B cell (primary cell): ENCODE measurements around the gene MTCL1. TPM values are rescaled to one million over a fixed set of nuclear protein-coding genes. Genes with fewer than 3 reads are reported as not detected.

Experiments
- ATAC-seq: fragments of 200-7000 bp; cut with Tn5 transposase; one replicate; pipeline ENCODE4 v1.10.0; 2021; ENCODE audit warnings: low read depth, mild to moderate bottlenecking, moderate number of reproducible peaks, moderate library complexity
- CTCF ChIA-PET: fragments of 350-600 bp; sonication (Branson Sonifier 250); formaldehyde crosslinking; loops from one replicate; lab custom pipeline; 2021; ENCODE audit warnings: antibody characterized with exemption, inconsistent platforms; lab: Charles Lee
- POLR2A ChIA-PET: fragments of 350-600 bp; sonication (Branson Sonifier 250); formaldehyde crosslinking; loops from one replicate; lab custom pipeline; 2021; ENCODE audit warnings: antibody characterized with exemption; lab: Charles Lee
- DNase-seq: peaks from one replicate; pipeline ENCODE4 v3.0.0; 2013
- H2AFZ ChIP-seq: 2 replicates; pipeline ENCODE4 v1.6.1; 2012; ENCODE audit warnings: mild to moderate bottlenecking, low read depth, low read length; ENCODE audit not compliant: insufficient read depth, poor library complexity, severe bottlenecking
- H3K27ac ChIP-seq, 2 donors: 1 replicate in 1 of 2; 2 replicates in 1 of 2; pipeline ENCODE4 v1.5.1; 2012 to 2013; ENCODE audit warnings: low read length in 2 of 2, mild to moderate bottlenecking in 2 of 2, moderate library complexity in 1 of 2
- H3K27me3 ChIP-seq, 4 experiments: fragments of 200-600 bp in 1 of 4; sonication (generic) in 1 of 4; replicated peaks in 1 of 4; 1 replicate in 2 of 4; 2 replicates in 2 of 4; pipeline versions ENCODE4 v1.6.1 to v1.7.0; 2013 to 2016; ENCODE audit warnings: low read length in 3 of 4, mild to moderate bottlenecking in 2 of 4, mixed read lengths in 1 of 4, moderate library complexity in 1 of 4; ENCODE audit not compliant: insufficient read depth in 4 of 4, control insufficient read depth in 3 of 4; ENCODE audit errors: control extremely low read depth in 1 of 4
- H3K36me3 ChIP-seq, 2 experiments: replicated peaks in 1 of 2; 1 replicate in 1 of 2; 2 replicates in 1 of 2; pipeline versions ENCODE4 v1.6.1 to v1.7.1; 2013; ENCODE audit warnings: low read length in 1 of 2; ENCODE audit not compliant: insufficient read depth in 2 of 2, control insufficient read depth in 1 of 2; ENCODE audit errors: control extremely low read depth in 1 of 2, extremely low read depth in 1 of 2
- H3K4me1 ChIP-seq, 2 donors: fragments of 200-600 bp in 1 of 2; sonication (generic) in 1 of 2; 1 replicate in 1 of 2; 2 replicates in 1 of 2; pipeline versions ENCODE4 v1.5.1 to v1.6.1; 2013 to 2017; ENCODE audit warnings: low read length in 2 of 2; ENCODE audit not compliant: control insufficient read depth in 2 of 2, insufficient read depth in 2 of 2
- H3K4me2 ChIP-seq: replicated peaks from 2 replicates; pipeline ENCODE3; 2012; ENCODE audit warnings: mild to moderate bottlenecking, low read depth, low read length; ENCODE audit not compliant: poor library complexity, severe bottlenecking
- H3K4me3 ChIP-seq, 5 experiments: fragments of 200-600 bp in 1 of 5; sonication (generic) in 1 of 5; 1 replicate in 3 of 5; 2 replicates in 2 of 5; pipeline versions ENCODE4 v1.5.1 to v1.7.0; 2011 to 2016; ENCODE audit warnings: low read length in 4 of 5, mild to moderate bottlenecking in 4 of 5, low read depth in 2 of 5, control low read depth in 1 of 5, moderate library complexity in 1 of 5; ENCODE audit not compliant: insufficient read depth in 1 of 5; ENCODE audit errors: control extremely low read depth in 1 of 5, extremely low read depth in 1 of 5
- H3K79me2 ChIP-seq: fragments of 200-600 bp; sonication (generic); one replicate; pipeline ENCODE4 v1.6.0; 2016; ENCODE audit warnings: low read length; ENCODE audit not compliant: control insufficient read depth, insufficient read depth
- H3K9ac ChIP-seq: fragments of 200-600 bp; sonication (generic); 2 replicates; pipeline ENCODE4 v1.6.1; 2017; ENCODE audit warnings: mild to moderate bottlenecking, low read length, moderate library complexity
- H3K9me3 ChIP-seq, 3 donors: one replicate each; pipeline versions ENCODE4 v1.6.1 to v1.7.1; 2013; ENCODE audit warnings: low read length in 2 of 3; ENCODE audit not compliant: control insufficient read depth in 2 of 3, insufficient read depth in 1 of 3; ENCODE audit errors: control extremely low read depth in 1 of 3
- H4K20me1 ChIP-seq: 2 replicates; pipeline ENCODE4 v1.6.0; 2012; ENCODE audit warnings: mild to moderate bottlenecking, low read length; ENCODE audit not compliant: insufficient read depth, control insufficient read depth, poor library complexity, severe bottlenecking
- H3K27ac Mint-ChIP-seq: one replicate; pipeline ENCODE4 v1.8.0; 2021; ENCODE audit warnings: mixed read lengths
- H3K27me3 Mint-ChIP-seq: one replicate; pipeline ENCODE4 v1.8.0; 2021; ENCODE audit warnings: mixed read lengths
- H3K4me1 Mint-ChIP-seq: one replicate; pipeline ENCODE4 v1.8.0; 2021; ENCODE audit warnings: mixed read lengths
- H3K4me3 Mint-ChIP-seq: one replicate; pipeline ENCODE4 v1.8.0; 2021; ENCODE audit warnings: mixed read lengths
- H3K9me3 Mint-ChIP-seq: one replicate; pipeline ENCODE4 v1.8.0; 2022; ENCODE audit warnings: mixed read lengths; ENCODE audit not compliant: insufficient read depth
- CTCF ChIP-seq: fragments of 200-600 bp; IDR thresholded peaks from one replicate; pipeline ENCODE4 v1.8.0; 2022; ENCODE audit warnings: antibody characterized with exemption, mild to moderate bottlenecking
- EZH2 ChIP-seq: IDR thresholded peaks from 2 replicates; pipeline ENCODE4 v1.6.1; 2012; ENCODE audit warnings: borderline replicate concordance, low read depth, mild to moderate bottlenecking, moderate library complexity, low read length; ENCODE audit not compliant: insufficient read depth, poor library complexity, severe bottlenecking
- WGBS: methylation state at CpG from one replicate; pipeline ENCODE4 v1.1.5; 2013; ENCODE audit warnings: missing lambda C conversion rate; ENCODE audit not compliant: insufficient coverage; 5-methylcytosine and 5-hydroxymethylcytosine counted together
- intact Hi-C: fragments of 100-400 bp; cut with micrococcal nuclease; formaldehyde crosslinking; loops from one replicate; pipeline ENCODE4 v1.10.0; 2022
- polyA plus RNA-seq: library from polyadenylated mRNA; depleted of rRNA; stranded (reverse); fragments of >200 nt; gene quantifications from 2 replicates; pipeline ENCODE4 v1.2.3, GENCODE V29; 2012
- total RNA-seq, 2 donors: library from RNA; stranded (reverse); fragments of 120-200 nt in 1 of 2; gene quantifications; 1 replicate in 1 of 2; 2 replicates in 1 of 2; pipeline versions ENCODE4 v1.2.3 to v1.2.4, GENCODE V29; 2013 to 2022

MTCL1 gene
- total and polyA plus RNA-seq, 2 donors (not counting 1 experiment from before 2014, with no cell fraction given) = 2.7 to 5.8 TPM

- Histone ChIP-seq H3K4me1 (no peaks in the 10 kb centered on the region), H3K4me3 (no peak overlapping the region), H3K27ac (no peak overlapping the region), H3K9ac (no peak overlapping the region), H3K4me2 (no peak overlapping the region), H2AFZ (no peak overlapping the region), H4K20me1 (no peaks in the 10 kb centered on the region), H3K36me3 (peaks cover 0 to 4% of the 10 kb centered on the region in 2 experiments), H3K9me3 (no peaks in the 10 kb centered on the region), H3K79me2 (no peaks in the 10 kb centered on the region), H3K27me3 (no peaks in the 10 kb centered on the region)
- DNase-seq (no peak), ATAC-seq (no peak)
- 98% methylated on average over 4 of the region's 4 CpGs for WGBS
- H3K9me3 Mint-ChIP-seq = no peaks in the 10 kb centered on the region
- no peak for TF ChIP-seq CTCF
- TF ChIP-seq EZH2 = no peak
- ChIA-PET POLR2A (no interaction called here), CTCF (no interaction called here)
- no peak overlapping the region for H3K27ac Mint-ChIP-seq
- intact Hi-C loops = no loop called here
- peaks cover 2% of the 10 kb centered on the region for H3K4me1 Mint-ChIP-seq
- no peaks in the 10 kb centered on the region for H3K27me3 Mint-ChIP-seq
- H3K4me3 Mint-ChIP-seq = no peak overlapping the region
Measured at GRCh38 chr18:8800876-8801262, 95.5 kb downstream of the MTCL1 start.

- H3K27ac ChIP-seq = no peak overlapping the region
- no peak for ATAC-seq
- no peaks in the 10 kb centered on the region for H3K4me1 ChIP-seq
- no peaks in the 10 kb centered on the region for H3K9me3 Mint-ChIP-seq
- H3K9me3 ChIP-seq = no peaks in the 10 kb centered on the region
- H3K4me2 ChIP-seq = no peak overlapping the region
- H3K4me1 Mint-ChIP-seq = no peaks in the 10 kb centered on the region
- no peaks in the 10 kb centered on the region for H3K79me2 ChIP-seq
- TF ChIP-seq EZH2 = no peak
- TF ChIP-seq CTCF = no peak
- peaks cover 0 to 4% of the 10 kb centered on the region in 2 experiments for H3K36me3 ChIP-seq
- ChIA-PET POLR2A (no interaction called here), CTCF (no interaction called here)
- H3K4me3 Mint-ChIP-seq = no peak overlapping the region
- H3K27me3 ChIP-seq = no peaks in the 10 kb centered on the region
- no peak overlapping the region for H3K4me3 ChIP-seq
- H3K9ac ChIP-seq = no peak overlapping the region
- intact Hi-C loops = no loop called here
- no peak overlapping the region for H3K27ac Mint-ChIP-seq
- no peaks in the 10 kb centered on the region for H3K27me3 Mint-ChIP-seq
- H4K20me1 ChIP-seq = no peaks in the 10 kb centered on the region
- 100% methylated on average over 3 of the region's 9 CpGs for WGBS
- no peak overlapping the region for H2AFZ ChIP-seq
- DNase-seq = no peak
Measured at GRCh38 chr18:8801263-8801901, 96.0 kb downstream of the MTCL1 start.
